Loucy (cell line): ENCODE results near the gene THEMIS.

Experiments used
- CTCF ChIP-seq: fragments of 200-600 bp; sonication (generic); conservative IDR thresholded peaks from 2 replicates; pipeline ENCODE4 v1.5.1; 2014; ENCODE audit warnings: mild to moderate bottlenecking, antibody characterized with exemption, low read length
- EZH2phosphoT487 ChIP-seq: fragments of 200-600 bp; IDR thresholded peaks from 2 replicates; pipeline ENCODE4 v1.6.1; 2018; ENCODE audit warnings: antibody characterized with exemption, mild to moderate bottlenecking, moderate library complexity, borderline replicate concordance

GRCh38 chr6:127737009-127737486 is 163.8 kb downstream of the THEMIS start:
- TF ChIP-seq CTCF (peak; percentile 76), EZH2phosphoT487 (no peak)
